ENCODE data around the gene TNFAIP1. TPM values are rescaled to one million over a fixed set of nuclear protein-coding genes. Genes with fewer than 3 reads are reported as not detected.
"Not testable (repeated sequence)": the region's sequence is repeated elsewhere in the genome, so short reads cannot be mapped to it uniquely, and the experiment has no call there.

TNFAIP1 gene
- total RNA-seq, 4 donors from 2014 or later, result 23.7 to 43.8 (median 34.8) TPM

- peaks cover 18 to 32% (median 31%) of the 10 kb centered on the region in 4 donors for H3K36me3 ChIP-seq
- 55% methylated on average over 6 of the region's 6 CpGs for WGBS
- no peaks in the 10 kb centered on the region for H3K9me3 ChIP-seq
- H3K27ac ChIP-seq (replicated peaks in 1 of 4), result peak overlapping the region in 1 of 4 donors; percentile 99
- intact Hi-C loops (cut with DNase I), result loop anchor here (10.0 kb wide), 1 partner anchor 289 kb away; the partner anchor contains the start of gene NLK
- no peaks in the 10 kb centered on the region for H3K27me3 ChIP-seq
- no peak for DNase-seq (ENCODE audit: extremely low spot score)
- H3K4me1 ChIP-seq, result peaks cover 44 to 55% (median 51%) of the 10 kb centered on the region in 4 donors
- no peak for TF ChIP-seq POLR2A (IDR thresholded peaks at IDR 0.05; ENCODE audit: low read depth)
- TF ChIP-seq CTCF (IDR thresholded peaks at IDR 0.05), result no peak
- no peak for TF ChIP-seq POLR2AphosphoS5 (IDR thresholded peaks at IDR 0.05)
- no peak for TF ChIP-seq EP300 (IDR thresholded peaks at IDR 0.05)
- peak overlapping the region; percentile 79 to 90 (median 84) for H3K4me3 ChIP-seq
Measured at GRCh38 chr17:28334171-28334570, 1.4 kb upstream of the TNFAIP1 start.

GRCh38 chr17:28334666-28335200 is 828 bp upstream of the TNFAIP1 start:
- H3K27me3 ChIP-seq, result no peaks in the 10 kb centered on the region
- peak overlapping the region; percentile 79 to 90 (median 84) for H3K4me3 ChIP-seq
- peaks cover 19 to 32% (median 30%) of the 10 kb centered on the region in 4 donors for H3K36me3 ChIP-seq
- WGBS, result 12% methylated on average over 11 of the region's 18 CpGs
- peaks cover 50 to 60% (median 55%) of the 10 kb centered on the region in 4 donors for H3K4me1 ChIP-seq
- TF ChIP-seq POLR2A (IDR thresholded peaks at IDR 0.05; ENCODE audit: low read depth) (no peak), POLR2AphosphoS5 (IDR thresholded peaks at IDR 0.05) (no peak), CTCF (IDR thresholded peaks at IDR 0.05) (no peak), EP300 (IDR thresholded peaks at IDR 0.05) (no peak)
- H3K9me3 ChIP-seq, result no peaks in the 10 kb centered on the region
- no peak for DNase-seq (ENCODE audit: extremely low spot score)
- H3K27ac ChIP-seq (replicated peaks in 1 of 4), result peak overlapping the region; percentile 91 to 99 (median 97)
- intact Hi-C loops (cut with DNase I), result loop anchor here (10.0 kb wide), 1 partner anchor 290 kb away; the partner anchor contains the start of gene NLK

GRCh38 chr17:28335959-28336871 is 654 bp downstream of the TNFAIP1 start:
- intact Hi-C loops (cut with DNase I), result loop anchor here (10.0 kb wide), 1 partner anchor 291 kb away; the partner anchor contains the start of gene NLK
- H3K27me3 ChIP-seq, result no peaks in the 10 kb centered on the region
- peaks cover 55 to 68% (median 58%) of the 10 kb centered on the region in 4 donors for H3K4me1 ChIP-seq
- DNase-seq (ENCODE audit: extremely low spot score), result no peak
- no peak for TF ChIP-seq POLR2A (IDR thresholded peaks at IDR 0.05; ENCODE audit: low read depth)
- TF ChIP-seq EP300 (IDR thresholded peaks at IDR 0.05), result peak; percentile 42
- TF ChIP-seq CTCF (IDR thresholded peaks at IDR 0.05), result no peak
- peak in 1 of 2 donors; percentile 70 for TF ChIP-seq POLR2AphosphoS5 (IDR thresholded peaks at IDR 0.05)
- H3K36me3 ChIP-seq, result peaks cover 27 to 32% (median 30%) of the 10 kb centered on the region in 4 donors
- H3K9me3 ChIP-seq, result no peaks in the 10 kb centered on the region
- peak overlapping the region; percentile 79 to 90 (median 84) for H3K4me3 ChIP-seq
- H3K27ac ChIP-seq (replicated peaks in 1 of 4), result peak overlapping the region; percentile 91 to 99 (median 97)
- WGBS, result 6% methylated on average over 24 of the region's 29 CpGs

- DNase-seq (ENCODE audit: extremely low spot score), result no peak
- TF ChIP-seq POLR2AphosphoS5 (IDR thresholded peaks at IDR 0.05) (peak; percentile 22 to 36), CTCF (IDR thresholded peaks at IDR 0.05) (no peak), POLR2A (IDR thresholded peaks at IDR 0.05; ENCODE audit: low read depth) (no peak), EP300 (IDR thresholded peaks at IDR 0.05) (no peak)
- Histone ChIP-seq H3K9me3 (no peaks in the 10 kb centered on the region), H3K36me3 (peaks cover 39 to 41% (median 40%) of the 10 kb centered on the region in 4 donors), H3K4me3 (peak overlapping the region in 1 of 4 donors; percentile 1), H3K27me3 (no peaks in the 10 kb centered on the region), H3K27ac (replicated peaks in 1 of 4) (peak overlapping the region; percentile 41 to 99 (median 76)), H3K4me1 (peaks cover 52 to 61% (median 57%) of the 10 kb centered on the region in 4 donors)
- intact Hi-C loops (cut with DNase I), result loop anchor here (10.0 kb wide), 1 partner anchor 293 kb away; the partner anchor contains the start of gene NLK
- 61% methylated on average over 5 of the region's 5 CpGs for WGBS
Measured at GRCh38 chr17:28338056-28338768, 2.7 kb downstream of the TNFAIP1 start.

GRCh38 chr17:28338769-28339212 is 3.2 kb downstream of the TNFAIP1 start:
- WGBS, result 96% methylated on average over 8 of the region's 8 CpGs
- H3K4me3 ChIP-seq; H3K9me3 ChIP-seq; DNase-seq (ENCODE audit: extremely low spot score); H3K27me3 ChIP-seq: not testable (repeated sequence)
- peaks cover 46 to 55% (median 52%) of the 10 kb centered on the region in 4 donors for H3K4me1 ChIP-seq
- intact Hi-C loops (cut with DNase I), result loop anchor here (10.0 kb wide), 1 partner anchor 294 kb away; the partner anchor contains the start of gene NLK
- H3K27ac ChIP-seq (replicated peaks in 1 of 4), result peak overlapping the region in 2 of 4 donors; percentile 10 to 97
- peaks cover 39 to 47% (median 46%) of the 10 kb centered on the region in 4 donors for H3K36me3 ChIP-seq
